NCI-H446 (cell line): Measurements from ENCODE around the gene CNTF.

Experiments
- DNase-seq, 2 experiments: peaks; one replicate each; lab custom pipeline; 2025; lab: John Stamatoyannopoulos, UW

The CNTF gene

GRCh38 chr11:58606930-58607714 is 15.3 kb upstream of the CNTF start:
- DNase-seq, result no peak

GRCh38 chr11:58608331-58608730 is 14.1 kb upstream of the CNTF start:
- DNase-seq, result no peak

- DNase-seq, result no peak
Measured at GRCh38 chr11:58609723-58610122, 12.7 kb upstream of the CNTF start.

- DNase-seq, result no peak
Measured at GRCh38 chr11:58613228-58613627, 9.2 kb upstream of the CNTF start.

GRCh38 chr11:58615559-58615958 is 6.9 kb upstream of the CNTF start:
- no peak for DNase-seq

- peak in 1 of 2 experiments; percentile 51 for DNase-seq
Measured at GRCh38 chr11:58616594-58616993, 5.9 kb upstream of the CNTF start.

- no peak for DNase-seq
Measured at GRCh38 chr11:58617976-58618557, 4.4 kb upstream of the CNTF start.

- DNase-seq, result no peak
Measured at GRCh38 chr11:58621586-58622262, 741 bp upstream of the CNTF start.

GRCh38 chr11:58625086-58625485 is 2.6 kb downstream of the CNTF start:
- DNase-seq, result no peak

- no peak for DNase-seq
Measured at GRCh38 chr11:58625826-58626460, 3.5 kb downstream of the CNTF start.

GRCh38 chr11:58626934-58627483 is 4.5 kb downstream of the CNTF start:
- no peak for DNase-seq

GRCh38 chr11:58628446-58628845 is 6.0 kb downstream of the CNTF start:
- DNase-seq, result no peak

- DNase-seq, result peak in 1 of 2 experiments; percentile 45
Measured at GRCh38 chr11:58629857-58630256, 7.4 kb downstream of the CNTF start.

GRCh38 chr11:58631378-58631777 is 8.9 kb downstream of the CNTF start:
- DNase-seq, result no peak

- DNase-seq, result no peak
Measured at GRCh38 chr11:58632510-58632909, 10.0 kb downstream of the CNTF start.

GRCh38 chr11:58636587-58636986 is 14.1 kb downstream of the CNTF start:
- DNase-seq, result no peak

- DNase-seq, result no peak
Measured at GRCh38 chr11:58637371-58637770, 14.9 kb downstream of the CNTF start.

GRCh38 chr11:58639103-58639502 is 16.6 kb downstream of the CNTF start:
- DNase-seq, result no peak

GRCh38 chr11:58639669-58640068 is 17.2 kb downstream of the CNTF start:
- DNase-seq, result no peak

- no peak for DNase-seq
Measured at GRCh38 chr11:58640386-58641023, 18.0 kb downstream of the CNTF start.

GRCh38 chr11:58641341-58641740 is 18.9 kb downstream of the CNTF start:
- no peak for DNase-seq
